GM23338 (cell line): ENCODE measurements around the gene HTR2B.

ENCODE experiments used
- CREB1 ChIP-seq: fragments of 250-450 bp; sonication (Bioruptor Pico); IDR thresholded peaks from 2 replicates; pipeline ENCODE4 v1.5.0; 2020; ENCODE audit warnings: low read depth, mild to moderate bottlenecking, moderate library complexity
- CTCF ChIP-seq, 2 experiments: fragments of 200-600 bp in 1 of 2; sonication (generic) in 1 of 2; conservative IDR thresholded peaks; 2 replicates each; pipeline versions ENCODE4 v1.5.1 to v1.6.1; 2016 to 2017; ENCODE audit warnings: antibody characterized with exemption in 2 of 2, low read depth in 2 of 2, mild to moderate bottlenecking in 2 of 2, moderate library complexity in 1 of 2
- EZH2 ChIP-seq: fragments of 200-600 bp; sonication (generic); IDR thresholded peaks from one replicate; pipeline ENCODE4 v1.8.0; 2017; ENCODE audit warnings: antibody characterized with exemption, mild to moderate bottlenecking, low read depth; ENCODE audit not compliant: unreplicated experiment
- EZH2phosphoT487 ChIP-seq: fragments of 200-600 bp; sonication (generic); IDR thresholded peaks from one replicate; pipeline ENCODE4 v1.8.1; 2018; ENCODE audit warnings: antibody characterized with exemption; ENCODE audit not compliant: unreplicated experiment
- JUNB ChIP-seq: IDR thresholded peaks from one replicate; pipeline ENCODE4 v1.6.1; 2016; ENCODE audit warnings: antibody characterized with exemption; ENCODE audit not compliant: unreplicated experiment
- NANOG ChIP-seq: IDR thresholded peaks from 2 replicates; pipeline ENCODE4 v1.6.1; 2016; ENCODE audit warnings: antibody characterized with exemption, borderline replicate concordance
- POLR2AphosphoS5 ChIP-seq: IDR thresholded peaks from 2 replicates; pipeline ENCODE4 v1.6.1; 2016; ENCODE audit warnings: antibody characterized with exemption, low read depth
- REST ChIP-seq: IDR thresholded peaks from one replicate; pipeline ENCODE4 v1.6.1; 2018; ENCODE audit warnings: antibody characterized with exemption; ENCODE audit not compliant: unreplicated experiment
- ZNF114 ChIP-seq: fragments of 250-450 bp; sonication (Bioruptor Pico); IDR thresholded peaks from 2 replicates; pipeline ENCODE4 v1.5.0; 2020; ENCODE audit warnings: mild to moderate bottlenecking, moderate library complexity
- ZNF331 ChIP-seq: fragments of 250-450 bp; sonication (Bioruptor Pico); IDR thresholded peaks from 2 replicates; pipeline ENCODE4 v1.5.0; 2020; ENCODE audit warnings: low read depth, mild to moderate bottlenecking, moderate library complexity
- ZNF462 ChIP-seq: fragments of 250-450 bp; sonication (Bioruptor Pico); IDR thresholded peaks from 2 replicates; pipeline ENCODE4 v1.5.0; 2020; ENCODE audit warnings: mild to moderate bottlenecking, moderate library complexity

- no peak for TF ChIP-seq CTCF (conservative IDR thresholded peaks at IDR 0.05; ENCODE audit: low read depth in 2 of 2)
- TF ChIP-seq POLR2AphosphoS5, result no peak
- no peak for TF ChIP-seq EZH2
- TF ChIP-seq CREB1 (CRISPR knock-in tag), result no peak
- no peak for TF ChIP-seq EZH2phosphoT487
- TF ChIP-seq REST, result no peak
- no peak for TF ChIP-seq ZNF331 (CRISPR knock-in tag)
- TF ChIP-seq ZNF114, result no peak
- no peak for TF ChIP-seq ZNF462 (CRISPR knock-in tag)
- TF ChIP-seq JUNB, result no peak
- no peak for TF ChIP-seq NANOG
Measured at GRCh38 chr2:231100990-231101389, 23.9 kb downstream of the HTR2B start.
